Endothelial cell of umbilical vein (primary cell): ENCODE results near the gene ZNF740. TPM values are rescaled to one million over a fixed set of nuclear protein-coding genes. Genes with fewer than 3 reads are reported as not detected.

Experiments used
- BruUV-seq: library from RNA; stranded (reverse); fragments of 400-500 nt; replicated peaks from 2 replicates; lab custom pipeline; 2021; lab: Mats Ljungman, UMichigan
- CTCF ChIA-PET: fragments of 300-600, 350-600 bp; sonication (Branson Sonifier 250); formaldehyde crosslinking; loops from one replicate; lab custom pipeline; 2021; ENCODE audit warnings: antibody characterized with exemption, inconsistent platforms; lab: Charles Lee
- POLR2A ChIA-PET: fragments of 300-600, 350-600 bp; sonication (Branson Sonifier 250); formaldehyde crosslinking; loops from one replicate; lab custom pipeline; 2021; ENCODE audit warnings: antibody characterized with exemption, inconsistent platforms; lab: Charles Lee
- DNase-seq: peaks from one replicate; pipeline ENCODE4 v3.0.0-alpha.2; 2011; ENCODE audit warnings: low read depth, low spot score
- FAIRE-seq: peaks from 2 replicates; lab custom pipeline; 2011; peaks lifted over from hg19 to GRCh38; lab: Jason Lieb, UNC
- H2AFZ ChIP-seq: 2 replicates; pipeline ENCODE4 v1.6.0; 2012; ENCODE audit warnings: low read depth, low read length, control low read depth, inconsistent platforms
- H3K27ac ChIP-seq: 2 replicates; pipeline ENCODE4 v1.5.1; 2011; ENCODE audit warnings: low read depth, mild to moderate bottlenecking, control low read depth, low read length, moderate library complexity; ENCODE audit not compliant: insufficient read depth
- H3K27me3 ChIP-seq, 2 experiments: 2 replicates each; pipeline versions ENCODE4 v1.6.0 to v1.6.1; 2011; ENCODE audit warnings: low read length in 2 of 2, mixed read lengths in 1 of 2; ENCODE audit not compliant: control insufficient read depth in 2 of 2, insufficient read depth in 2 of 2
- H3K36me3 ChIP-seq, 2 experiments: 2 replicates in 1 of 2; 3 replicates in 1 of 2; pipeline ENCODE4 v1.5.1; 2011; ENCODE audit warnings: low read length in 2 of 2, mild to moderate bottlenecking in 1 of 2, moderate library complexity in 1 of 2; ENCODE audit not compliant: control insufficient read depth in 2 of 2, insufficient read depth in 2 of 2; ENCODE audit errors: extremely low read depth in 1 of 2
- H3K4me1 ChIP-seq: 3 replicates; pipeline ENCODE4 v1.5.1; 2011; ENCODE audit warnings: mild to moderate bottlenecking, low read length; ENCODE audit not compliant: control insufficient read depth, insufficient read depth; ENCODE audit errors: extremely low read depth
- H3K4me2 ChIP-seq: 2 replicates; pipeline ENCODE4 v1.6.1; 2011; ENCODE audit warnings: low read length, control low read depth, mixed read lengths; ENCODE audit not compliant: insufficient read depth
- H3K4me3 ChIP-seq, 3 experiments: fragments of 200-600 bp in 1 of 3; sonication (generic), shearing (Covaris generic) in 1 of 3; replicated peaks in 1 of 3; 2 replicates each; pipeline ENCODE4 v1.5.1; 2011 to 2016; ENCODE audit warnings: control low read depth in 3 of 3, low read length in 3 of 3, mild to moderate bottlenecking in 2 of 3, inconsistent platforms in 1 of 3, low read depth in 1 of 3, moderate library complexity in 1 of 3; ENCODE audit not compliant: insufficient read depth in 1 of 3
- H3K79me2 ChIP-seq: 2 replicates; pipeline ENCODE4 v1.6.0; 2012; ENCODE audit warnings: low read length, inconsistent platforms; ENCODE audit not compliant: control insufficient read depth, insufficient read depth
- H3K9ac ChIP-seq: replicated peaks from 2 replicates; pipeline ENCODE3; 2011; ENCODE audit warnings: low read length, control low read depth; ENCODE audit not compliant: insufficient read depth; ENCODE audit errors: extremely low read depth
- H3K9me1 ChIP-seq: replicated peaks from 3 replicates; pipeline ENCODE4 v1.6.0; 2011; ENCODE audit warnings: mild to moderate bottlenecking, low read length; ENCODE audit not compliant: control insufficient read depth, insufficient read depth; ENCODE audit errors: extremely low read depth
- H3K9me3 ChIP-seq: replicated peaks from 2 replicates; pipeline ENCODE4 v1.5.1; 2012; ENCODE audit warnings: low read length, inconsistent platforms; ENCODE audit not compliant: control insufficient read depth, insufficient read depth
- H4K20me1 ChIP-seq: replicated peaks from 2 replicates; pipeline ENCODE3; 2011; ENCODE audit warnings: mild to moderate bottlenecking, low read length; ENCODE audit not compliant: control insufficient read depth, insufficient read depth; ENCODE audit errors: extremely low read depth
- CTCF ChIP-seq, 2 donors: IDR thresholded peaks; 1 replicate in 1 of 2; 2 replicates in 1 of 2; pipeline ENCODE4 v1.5.1; 2011; ENCODE audit warnings: low read length in 2 of 2, mild to moderate bottlenecking in 2 of 2, moderate library complexity in 2 of 2, control low read depth in 1 of 2, inconsistent platforms in 1 of 2, low read depth in 1 of 2; ENCODE audit not compliant: insufficient read depth in 1 of 2; ENCODE audit errors: extremely low read depth in 1 of 2
- EZH2 ChIP-seq: IDR thresholded peaks from 2 replicates; pipeline ENCODE4 v1.6.1; 2012; ENCODE audit warnings: borderline replicate concordance, low read depth, mild to moderate bottlenecking, moderate library complexity, low read length, inconsistent platforms; ENCODE audit not compliant: severe bottlenecking
- FOS ChIP-seq: IDR thresholded peaks from 2 replicates; pipeline ENCODE4 v1.6.1; 2011; ENCODE audit warnings: mild to moderate bottlenecking, low read length, moderate library complexity, borderline replicate concordance; ENCODE audit not compliant: insufficient read depth
- JUN ChIP-seq: IDR thresholded peaks from 2 replicates; pipeline ENCODE4 v1.6.1; 2011; ENCODE audit warnings: borderline replicate concordance, low read depth; ENCODE audit not compliant: insufficient read length, insufficient read depth
- MAX ChIP-seq: IDR thresholded peaks from 2 replicates; pipeline ENCODE4 v1.6.1; 2011; ENCODE audit not compliant: insufficient read depth, insufficient read length
- MYC ChIP-seq: IDR thresholded peaks from one replicate; pipeline ENCODE4 v1.6.1; 2011; ENCODE audit warnings: mild to moderate bottlenecking, low read depth, low read length
- POLR2A ChIP-seq: IDR thresholded peaks from 2 replicates; pipeline ENCODE4 v1.6.1; 2012; ENCODE audit warnings: low read depth, mild to moderate bottlenecking, control low read depth, low read length
- POLR2AphosphoS5 ChIP-seq: IDR thresholded peaks from 2 replicates; pipeline ENCODE4 v1.6.1; 2012; ENCODE audit warnings: low read depth, mild to moderate bottlenecking, control low read depth, low read length, moderate library complexity; ENCODE audit not compliant: insufficient read depth
- dilution Hi-C: fragments of 300-500 bp; cut with MboI; formaldehyde crosslinking; loops from one replicate; pipeline ENCODE4 v1.15.0; 2019; ENCODE audit warnings: low sequenced_read_pairs; ENCODE audit not compliant: extremely low pct_ligation_motif_present
- intact Hi-C: fragments of 100-400 bp; cut with micrococcal nuclease; formaldehyde crosslinking; loops from one replicate; pipeline ENCODE4 v1.10.0; 2022
- polyA plus RNA-seq, 4 experiments: library from polyadenylated mRNA; depleted of rRNA in 3 of 4; stranded (reverse) in 3 of 4; unstranded in 1 of 4; fragments of >200 nt; gene quantifications; 2 replicates each; pipeline versions ENCODE4 v1.2.1 to v1.2.3, GENCODE V29; 2011 to 2012; ENCODE audit warnings: missing spikeins in 1 of 4
- total RNA-seq: library from RNA; stranded (reverse); gene quantifications from 2 replicates; pipeline ENCODE4 v1.2.3, GENCODE V29; 2021

The ZNF740 gene
- total and polyA plus RNA-seq, 2 donors (not counting 3 experiments of a cell fraction or from before 2014, with no cell fraction given) = 10.5 to 38.1 TPM

- Histone ChIP-seq H3K36me3 (no peaks in the 10 kb centered on the region), H3K27ac (no peak overlapping the region), H3K79me2 (no peaks in the 10 kb centered on the region), H3K4me1 (peaks cover 26% of the 10 kb centered on the region), H3K9me3 (no peaks in the 10 kb centered on the region), H3K4me2 (no peak overlapping the region), H3K9ac (no peak overlapping the region), H3K4me3 (no peak overlapping the region), H3K27me3 (no peaks in the 10 kb centered on the region), H3K9me1 (no peaks in the 10 kb centered on the region), H4K20me1 (no peaks in the 10 kb centered on the region), H2AFZ (no peak overlapping the region)
- dilution Hi-C loops = no loop called here
- CTCF ChIA-PET = interaction anchor here (0.9 to 1.2 kb wide), 2 partner anchors 11 to 28 kb away, joined by 3 read pairs; no protein-coding TSS in a partner anchor
- intact Hi-C loops = loop anchor here (5.0 kb wide), 1 partner anchor 277 kb away; the partner anchor contains the start of gene TARBP2
- BruUV-seq = no TSS peak
- DNase-seq (no peak), FAIRE-seq (no peak)
- POLR2A ChIA-PET = no interaction called here
- TF ChIP-seq POLR2A (no peak), EZH2 (no peak), MAX (no peak), JUN (no peak), POLR2AphosphoS5 (no peak), CTCF (IDR thresholded peaks at IDR 0.05; ENCODE audit: extremely low read depth in 1 of 2, insufficient read depth in 1 of 2, low read depth in 1 of 2, low read length in 2 of 2) (no peak), MYC (no peak), FOS (no peak)
These were observed 44.5 kb downstream of the ZNF740 start for GRCh38 chr12:53224897-53225634.
